T-helper 9 cell (primary cell): ENCODE results near the gene CFAP20DC.
"Not testable (repeated sequence)": the region's sequence is repeated elsewhere in the genome, so short reads cannot be mapped to it uniquely, and the experiment has no call there.

Experiments used
- DNase-seq: peaks from one replicate; pipeline ENCODE4 v3.0.0-alpha.2; 2020

The CFAP20DC gene

DNA sequence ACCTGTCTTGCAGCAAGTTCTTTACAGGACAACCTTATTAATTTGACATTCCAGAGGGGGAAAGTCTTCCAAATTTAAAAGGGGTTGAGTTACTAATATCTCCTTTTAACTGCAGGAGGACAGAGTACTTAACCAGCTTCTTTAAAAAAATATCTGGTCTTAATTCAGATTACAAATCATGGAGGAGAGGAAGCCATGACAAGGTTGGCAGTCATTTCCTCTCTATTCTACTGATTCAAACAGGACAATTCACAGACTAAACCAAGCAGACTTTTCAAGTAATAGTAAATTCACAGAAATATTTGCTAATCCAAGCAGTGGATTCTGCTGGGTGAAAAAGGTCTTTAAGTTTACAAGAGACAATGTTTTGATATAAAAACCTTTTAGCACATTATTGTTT is 185.3 kb downstream of the CFAP20DC start:
- no peak for DNase-seq

DNA sequence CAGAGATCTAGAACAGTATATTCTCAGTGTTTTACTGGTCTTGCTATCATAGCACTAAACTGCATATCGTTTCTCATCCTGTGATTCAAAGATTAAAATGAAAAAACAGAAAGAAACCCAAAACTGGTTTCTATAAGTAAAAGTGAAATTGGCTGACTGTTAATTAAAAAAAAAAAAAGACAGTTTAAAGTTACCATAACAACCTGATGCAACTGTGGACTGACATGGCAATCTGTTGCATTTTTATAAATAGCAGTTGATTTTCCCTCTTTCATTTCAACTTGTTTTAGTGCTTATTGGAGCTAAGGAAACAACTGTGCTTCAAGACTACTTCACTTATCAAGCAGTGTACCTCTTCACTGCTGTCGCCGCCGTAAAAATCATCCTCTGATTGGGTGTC is 186.6 kb downstream of the CFAP20DC start:
- no peak for DNase-seq

DNA sequence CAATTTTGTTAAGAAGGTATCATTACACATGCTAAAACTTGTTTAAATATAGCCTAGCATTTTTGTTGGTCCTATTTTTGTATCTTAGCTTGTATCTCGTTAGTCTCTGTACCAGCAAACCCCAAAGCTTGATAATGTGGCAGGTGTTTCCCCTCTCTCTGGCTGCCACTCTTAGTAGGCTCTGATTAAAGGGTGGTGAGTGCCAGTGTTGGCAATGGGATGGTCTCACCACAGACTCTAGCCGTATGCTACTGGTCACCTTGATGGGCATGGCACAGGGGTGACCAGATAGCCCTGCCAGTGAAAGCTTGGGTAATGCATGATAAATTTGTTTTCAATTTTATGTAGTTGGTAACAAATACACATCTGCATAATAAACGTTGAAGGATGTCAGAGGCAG is 188.3 kb downstream of the CFAP20DC start:
- no peak for DNase-seq

DNA sequence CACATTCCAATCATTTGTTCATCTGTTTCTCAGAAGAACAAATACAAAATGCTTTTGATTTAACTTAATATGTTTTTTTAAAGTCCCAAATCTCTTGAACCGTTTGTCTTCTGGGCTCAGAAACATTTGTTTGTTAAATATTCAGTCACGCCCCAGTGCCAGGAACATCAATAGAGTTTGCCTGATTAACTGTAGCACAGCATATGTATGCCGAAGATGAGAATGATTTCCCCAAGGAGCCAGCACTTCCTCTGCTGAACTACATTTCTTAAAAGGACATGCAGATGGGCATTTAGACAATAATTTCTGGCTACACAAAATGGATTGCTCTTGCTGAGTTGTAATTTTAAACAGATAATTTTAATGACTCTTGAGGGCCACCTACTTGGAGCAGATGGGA is 191.7 kb downstream of the CFAP20DC start:
- no peak for DNase-seq

DNA sequence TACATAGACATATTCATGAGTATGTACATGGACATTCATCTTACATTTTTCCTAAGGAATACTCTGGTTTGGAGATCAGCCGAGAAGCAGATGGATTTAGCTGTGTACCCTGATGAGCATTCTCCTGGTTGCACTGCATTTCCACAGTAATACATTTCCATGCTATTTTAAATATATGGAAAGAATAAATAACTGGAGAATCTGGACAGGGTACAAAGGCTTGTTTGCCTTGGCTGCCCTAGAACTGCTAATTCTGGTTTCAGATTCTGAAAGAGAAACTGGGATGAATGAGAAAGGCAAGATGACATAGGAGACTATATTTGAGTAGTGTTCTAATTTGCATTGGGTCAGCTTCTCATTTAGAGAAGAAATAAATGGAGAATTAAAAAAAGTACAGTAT is 192.4 kb downstream of the CFAP20DC start:
- DNase-seq = no peak

DNA sequence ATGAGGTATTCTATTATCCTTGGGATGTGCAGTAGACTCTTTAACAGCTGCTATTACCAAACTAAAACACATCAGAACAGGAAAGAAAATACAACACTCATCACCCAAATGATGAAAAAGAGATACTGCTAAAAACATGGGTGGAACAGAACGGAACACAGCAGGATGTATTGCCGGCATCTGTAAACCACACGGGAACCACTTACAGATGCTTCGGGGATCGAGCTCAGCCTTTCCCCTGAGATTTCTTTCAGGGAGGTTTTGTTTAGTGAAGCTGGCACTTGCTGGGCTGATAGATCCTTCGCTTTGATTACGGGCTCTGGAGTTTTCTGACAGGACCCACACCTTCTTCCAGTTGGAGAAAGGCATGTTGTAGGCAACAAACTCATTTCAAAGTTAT is 201.0 kb downstream of the CFAP20DC start:
- DNase-seq = no peak

DNA sequence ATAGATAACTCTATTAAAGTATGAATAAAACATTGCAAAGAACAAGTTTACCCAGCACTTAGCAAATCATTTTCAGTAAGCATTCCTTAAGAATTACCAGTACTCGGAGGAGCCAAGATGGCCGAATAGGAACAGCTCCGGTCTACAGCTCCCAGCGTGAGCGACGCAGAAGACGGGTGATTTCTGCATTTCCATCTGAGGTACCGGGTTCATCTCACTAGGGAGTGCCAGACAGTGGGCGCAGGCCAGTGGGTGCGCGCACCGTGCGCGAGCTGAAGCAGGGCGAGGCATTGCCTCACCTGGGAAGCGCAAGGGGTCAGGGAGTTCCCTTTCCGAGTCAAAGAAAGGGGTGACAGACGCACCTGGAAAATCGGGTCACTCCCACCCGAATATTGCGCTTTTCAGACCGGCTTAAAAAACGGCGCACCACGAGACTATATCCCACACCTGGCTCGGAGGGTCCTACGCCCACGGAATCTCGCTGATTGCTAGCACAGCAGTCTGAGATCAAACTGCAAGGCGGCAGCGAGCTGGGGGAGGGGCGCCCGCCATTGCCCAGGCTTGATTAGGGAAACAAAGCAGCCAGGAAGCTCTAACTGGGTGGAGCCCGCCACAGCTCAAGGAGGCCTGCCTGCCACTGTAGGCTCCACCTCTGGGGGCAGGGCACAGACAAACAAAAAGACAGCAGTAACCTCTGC is 207.6 kb downstream of the CFAP20DC start:
- DNase-seq = not testable (repeated sequence)

DNA sequence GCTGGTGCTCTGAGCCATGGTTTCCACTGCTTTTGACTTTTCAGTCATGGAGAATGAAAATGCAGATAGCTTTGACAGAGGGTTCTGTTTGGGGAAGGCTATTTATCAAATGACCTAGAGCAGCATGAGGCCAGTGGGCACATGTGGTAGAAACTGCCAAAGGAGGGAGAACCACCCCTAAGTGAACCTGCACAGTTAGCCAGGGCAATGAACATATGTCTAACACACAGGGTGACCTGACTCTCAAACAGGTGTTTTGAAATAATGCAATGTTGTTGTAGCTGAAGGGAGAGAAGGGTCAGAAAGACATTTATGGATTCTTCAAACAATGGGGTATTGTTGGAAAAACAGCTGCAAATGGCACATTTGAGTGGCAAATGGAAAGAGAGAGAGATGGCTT is 208.9 kb downstream of the CFAP20DC start:
- DNase-seq = no peak

DNA sequence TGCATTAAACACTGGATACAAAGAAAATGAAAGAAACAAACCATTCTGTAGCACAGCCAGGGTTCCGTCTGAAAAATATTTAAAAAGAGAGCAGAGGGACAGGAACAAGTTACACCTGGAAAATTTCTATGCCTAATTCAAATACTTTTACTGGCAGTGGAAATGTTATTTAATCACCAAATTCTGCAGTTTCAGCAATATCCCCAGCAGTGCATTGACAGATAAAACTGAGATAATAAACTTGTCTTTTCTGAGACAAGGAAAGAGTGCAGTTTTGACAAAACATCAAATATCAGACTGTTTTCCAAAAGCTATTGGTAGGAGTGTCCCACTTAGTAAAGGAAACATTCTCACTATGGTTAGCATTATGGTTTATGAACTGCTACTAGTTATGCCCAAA is 209.9 kb downstream of the CFAP20DC start:
- no peak for DNase-seq

DNA sequence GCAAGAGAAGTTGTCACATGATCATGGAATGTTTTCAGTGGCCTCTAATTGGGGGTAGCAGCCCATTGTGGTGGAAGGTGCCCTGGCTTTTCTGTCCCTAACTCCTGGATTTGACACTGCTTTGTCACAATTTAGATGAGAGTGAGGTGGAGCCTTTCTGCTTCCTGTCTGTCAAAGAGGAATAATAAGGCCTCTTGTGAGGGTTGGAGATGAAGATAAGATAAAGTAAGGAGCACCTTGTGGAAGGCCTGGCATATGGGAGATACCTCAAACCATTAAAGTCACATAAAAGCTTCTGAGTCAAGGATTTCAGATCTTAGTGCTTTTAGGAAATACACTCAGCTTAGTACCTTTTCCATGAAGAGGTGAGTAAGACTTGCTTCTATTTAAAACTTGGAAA is 210.6 kb downstream of the CFAP20DC start:
- DNase-seq = no peak

DNA sequence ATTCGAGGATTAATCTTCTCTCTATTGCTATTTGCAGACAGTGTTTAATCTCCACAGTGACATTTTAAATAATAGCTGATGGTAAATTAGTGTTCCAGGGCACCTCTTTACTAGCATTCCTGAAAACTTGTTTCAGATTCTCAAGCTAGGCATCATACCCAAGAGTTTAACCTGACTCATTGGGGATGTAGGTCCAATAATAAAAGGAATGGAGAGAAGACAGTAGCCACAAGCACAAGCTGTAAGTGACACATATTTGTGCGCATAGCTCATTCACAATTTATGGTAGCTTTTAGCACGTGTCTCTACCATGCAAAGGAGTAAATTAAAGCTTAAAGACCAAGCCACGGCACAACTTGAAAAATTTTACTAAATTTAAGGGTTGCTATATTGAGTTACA is 212.0 kb downstream of the CFAP20DC start:
- no peak for DNase-seq

DNA sequence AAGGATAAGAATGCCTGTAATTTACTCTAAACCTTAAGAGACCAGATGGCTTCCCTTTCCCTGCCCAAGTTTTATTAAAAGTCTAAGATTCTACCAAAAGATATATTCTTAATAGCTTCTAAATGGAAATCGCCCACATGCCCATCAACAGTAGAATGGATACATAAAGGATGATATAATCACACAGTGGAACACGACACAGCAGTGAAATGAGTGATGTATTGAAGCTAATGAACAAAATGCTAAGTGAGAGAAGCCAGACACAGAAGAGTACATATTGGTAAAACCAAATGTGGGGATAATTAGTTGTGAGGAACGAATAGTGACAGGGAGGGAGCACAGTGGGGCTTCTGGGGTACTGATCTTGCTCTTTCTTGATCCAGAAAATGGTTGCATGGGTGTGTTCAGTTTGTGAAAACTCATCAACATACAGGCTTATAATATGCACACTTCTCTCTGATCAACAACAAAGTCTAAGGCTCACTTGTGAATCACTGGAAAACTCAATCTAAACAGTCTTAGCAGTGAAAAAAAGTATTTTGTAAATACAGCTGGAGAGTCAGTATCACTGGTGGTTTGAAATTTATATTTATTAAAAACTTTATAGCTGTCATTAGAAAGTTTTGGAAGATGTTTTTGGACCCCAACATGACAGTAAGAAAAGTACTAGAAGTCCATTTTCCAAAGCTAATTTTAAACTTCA is 212.5 kb downstream of the CFAP20DC start:
- DNase-seq = no peak

DNA sequence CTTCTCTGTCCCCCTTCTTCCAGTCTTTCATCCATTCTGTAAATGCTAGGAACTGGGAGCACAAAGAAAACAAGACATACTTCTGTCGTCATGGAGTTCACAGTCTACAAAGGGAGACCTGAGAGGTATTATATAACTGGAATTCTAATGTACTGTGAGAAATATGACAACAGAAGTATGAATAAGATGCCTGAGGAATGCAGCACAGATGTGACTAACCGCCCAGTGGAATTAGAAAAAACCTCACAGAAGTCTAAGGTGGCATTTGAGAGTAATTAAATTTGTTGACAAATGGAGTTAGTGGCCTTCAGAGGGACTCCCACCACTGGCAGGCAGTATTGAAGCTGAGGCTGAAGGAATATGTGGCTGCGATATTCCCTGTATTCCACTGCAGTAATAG is 214.7 kb downstream of the CFAP20DC start:
- DNase-seq = no peak

DNA sequence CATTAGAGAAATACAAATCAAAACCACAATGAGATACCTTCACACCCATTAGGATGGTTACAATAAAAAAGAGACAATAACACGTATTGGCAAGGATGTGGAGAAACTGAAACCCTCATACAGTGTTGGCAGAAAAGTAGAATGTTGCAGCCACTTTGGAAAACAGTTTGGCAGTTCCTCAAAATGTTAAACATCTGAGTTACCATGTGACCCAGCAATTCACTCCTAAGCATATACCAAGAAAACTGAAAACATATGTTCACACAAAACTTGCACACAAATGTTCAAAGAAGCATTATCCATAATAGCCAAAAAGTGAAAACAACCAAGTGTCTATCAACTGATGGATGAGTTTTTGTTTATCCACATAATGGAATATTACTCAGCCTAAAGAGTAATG is 216.3 kb downstream of the CFAP20DC start:
- no peak for DNase-seq

DNA sequence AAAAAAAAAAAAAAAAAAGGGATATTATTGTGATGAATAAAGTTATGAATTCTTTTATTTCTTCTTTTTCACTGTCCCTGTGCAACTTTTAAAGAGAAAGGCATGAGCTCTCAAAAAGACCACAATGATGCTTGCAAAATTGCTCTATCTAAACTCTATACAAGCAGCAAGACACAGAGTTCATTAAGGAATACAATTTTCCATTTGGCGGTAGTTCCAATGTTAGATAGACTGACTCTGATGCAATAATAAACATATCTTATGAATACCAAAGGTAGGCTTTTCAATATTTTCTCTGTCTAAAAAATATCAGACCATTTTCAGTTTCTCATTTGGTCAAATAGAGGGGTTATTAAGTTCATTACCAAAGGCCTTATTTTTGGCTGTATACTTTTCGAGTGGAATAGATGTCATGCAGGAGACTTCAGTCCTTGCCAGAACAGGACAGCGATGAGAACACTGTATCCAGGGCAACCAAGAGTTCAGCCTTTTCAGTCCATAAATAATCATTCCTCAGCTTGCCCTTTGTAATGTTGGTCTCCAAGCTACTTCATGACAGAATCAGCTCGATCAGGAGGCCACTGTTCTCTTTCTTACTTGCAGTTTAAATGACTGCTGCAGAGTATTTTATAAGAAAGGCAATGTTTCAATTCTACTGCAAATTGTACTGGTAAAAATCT is 220.4 kb downstream of the CFAP20DC start:
- no peak for DNase-seq

DNA sequence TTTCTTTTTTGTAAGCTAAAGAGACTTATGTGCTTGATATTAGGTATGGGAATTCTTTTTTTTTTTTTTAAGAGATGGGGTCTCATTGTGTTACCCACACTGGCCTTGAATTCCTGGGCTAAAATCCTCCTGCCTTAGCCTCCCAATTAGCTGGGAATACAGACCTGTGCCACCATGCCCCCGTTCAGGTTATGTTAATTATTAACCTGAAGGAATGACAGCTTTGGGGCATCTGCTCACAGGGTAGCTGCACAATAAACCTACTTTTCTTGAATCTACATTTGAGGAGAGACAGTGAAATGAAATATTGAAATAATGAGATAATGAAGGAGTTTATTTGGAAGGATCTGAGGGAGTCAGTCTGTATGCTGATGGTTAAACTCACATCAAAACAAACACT is 225.0 kb downstream of the CFAP20DC start:
- DNase-seq = no peak

DNA sequence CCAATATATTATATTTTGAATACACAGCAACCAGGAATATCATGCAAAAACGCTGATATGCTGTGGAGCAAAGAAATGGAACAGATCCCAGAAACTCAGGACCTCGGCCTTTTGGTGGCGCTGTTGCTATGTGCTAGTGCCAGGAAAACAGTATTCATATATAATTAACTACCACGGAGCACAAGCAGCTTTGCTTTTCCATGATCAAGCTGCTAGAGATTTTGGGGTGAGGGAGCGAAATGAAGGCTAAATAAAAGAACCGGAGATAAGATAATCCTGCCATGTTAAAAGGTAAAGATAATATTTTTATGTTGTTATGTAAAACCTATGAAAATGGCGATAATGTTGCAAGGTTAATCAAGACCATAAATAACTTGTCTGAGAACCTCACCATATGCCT is 225.5 kb downstream of the CFAP20DC start:
- DNase-seq = no peak

DNA sequence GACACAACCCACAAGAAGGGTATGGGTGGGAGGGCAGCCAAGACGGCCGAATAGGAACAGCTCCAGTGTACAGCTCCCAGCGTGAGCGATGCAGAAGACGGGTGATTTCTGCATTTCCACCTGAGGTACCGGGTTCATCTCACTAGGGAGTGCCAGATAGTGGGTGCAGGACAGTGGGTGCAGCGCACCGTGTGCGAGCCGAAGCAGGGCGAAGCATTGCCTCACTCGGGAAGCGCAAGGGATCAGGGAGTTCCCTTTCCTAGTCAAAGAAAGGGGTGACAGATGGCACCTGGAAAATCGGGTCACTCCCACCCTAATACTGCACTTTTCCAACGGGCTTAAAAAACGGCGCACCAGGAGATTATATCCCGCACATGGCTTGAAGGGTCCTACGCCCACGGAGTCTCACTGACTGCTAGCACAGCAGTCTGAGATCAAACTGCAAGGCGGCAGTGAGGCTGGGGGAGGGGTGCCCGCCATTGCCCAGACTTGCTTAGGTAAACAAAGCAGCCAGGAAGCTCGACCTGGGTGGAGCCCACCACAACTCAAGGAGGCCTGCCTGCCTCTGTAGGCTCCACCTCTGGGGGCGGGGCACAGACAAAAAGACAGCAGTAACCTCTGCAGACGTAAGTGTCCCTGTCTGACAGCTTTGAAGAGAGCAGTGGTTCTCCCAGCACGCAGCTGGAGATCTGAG is 243.1 kb downstream of the CFAP20DC start:
- not testable (repeated sequence) for DNase-seq

DNA sequence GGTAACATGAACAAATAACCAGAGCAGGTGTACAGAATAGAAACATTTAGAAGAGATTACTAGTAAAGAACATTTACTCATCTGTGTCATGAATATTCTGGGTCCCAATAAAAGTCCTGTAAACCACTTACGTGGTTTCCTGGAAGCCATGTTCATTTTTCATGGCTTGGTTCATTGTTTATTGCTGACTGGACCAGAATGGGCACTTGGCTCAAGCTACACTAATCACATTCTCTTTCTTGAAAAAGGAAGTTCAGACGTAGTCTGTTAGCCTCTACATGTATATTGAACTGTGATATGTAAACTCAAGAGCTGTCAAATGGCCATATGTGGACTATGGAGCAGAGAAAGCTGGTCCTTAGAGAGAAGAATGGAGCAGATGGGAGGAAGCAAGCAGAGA is 244.9 kb downstream of the CFAP20DC start:
- no peak for DNase-seq

DNA sequence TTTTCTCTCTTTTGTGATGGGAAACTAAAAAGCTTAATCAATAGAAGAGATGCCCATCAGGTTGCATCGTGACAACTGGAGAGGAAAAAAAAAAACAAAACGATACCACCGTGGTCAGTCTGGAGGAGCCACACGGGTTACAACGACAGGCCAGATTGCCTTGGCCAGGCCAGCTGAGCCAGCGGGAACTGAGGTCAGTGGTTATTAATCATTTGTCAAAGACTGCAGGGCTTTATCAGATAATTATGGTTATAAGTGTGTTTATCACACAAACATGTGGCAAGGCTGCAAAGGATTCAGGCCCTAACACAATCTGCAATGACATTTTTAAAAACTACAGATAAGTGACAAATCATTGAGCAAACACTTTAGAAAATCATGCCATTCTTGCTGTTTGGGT is 248.3 kb downstream of the CFAP20DC start:
- DNase-seq = no peak

DNA sequence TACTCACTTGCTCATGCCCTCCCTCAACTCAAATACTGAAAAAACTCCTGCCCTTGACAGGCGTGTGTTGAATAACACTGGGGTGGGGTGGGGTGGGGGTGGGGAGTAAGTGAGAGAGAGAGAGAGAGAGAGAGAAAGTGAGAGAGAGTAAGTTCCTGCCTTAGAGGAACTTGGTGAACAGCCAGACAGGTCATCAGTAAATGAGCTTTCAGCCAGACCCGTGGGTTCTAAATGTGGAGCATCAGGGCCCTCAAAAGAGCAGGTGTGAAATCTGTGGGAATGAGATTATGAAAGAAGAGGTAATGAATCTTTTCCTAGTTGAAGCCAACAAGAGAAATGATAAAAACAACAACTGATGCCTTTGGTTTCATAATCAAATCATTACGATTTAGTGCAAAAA is 248.9 kb downstream of the CFAP20DC start:
- DNase-seq = no peak

DNA sequence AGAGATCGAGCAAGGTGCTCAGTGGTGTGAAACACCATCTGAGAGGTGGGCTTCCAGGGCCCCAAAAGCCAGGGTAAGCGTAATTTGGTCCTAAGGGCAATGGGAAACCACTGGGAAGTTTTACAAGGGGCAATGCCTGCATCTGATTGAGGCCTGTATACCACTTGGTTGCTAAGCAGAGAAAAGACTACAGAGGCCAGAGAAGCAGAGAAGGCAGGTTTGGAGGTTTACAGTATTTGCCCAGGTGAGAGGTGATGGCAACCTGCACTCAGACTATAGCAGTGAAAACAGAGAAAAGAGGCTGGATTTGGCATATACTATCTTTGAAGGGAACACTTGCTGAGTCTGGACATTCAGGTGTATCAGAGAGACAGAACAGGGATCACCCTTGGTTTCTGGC is 249.8 kb downstream of the CFAP20DC start:
- DNase-seq = no peak

DNA sequence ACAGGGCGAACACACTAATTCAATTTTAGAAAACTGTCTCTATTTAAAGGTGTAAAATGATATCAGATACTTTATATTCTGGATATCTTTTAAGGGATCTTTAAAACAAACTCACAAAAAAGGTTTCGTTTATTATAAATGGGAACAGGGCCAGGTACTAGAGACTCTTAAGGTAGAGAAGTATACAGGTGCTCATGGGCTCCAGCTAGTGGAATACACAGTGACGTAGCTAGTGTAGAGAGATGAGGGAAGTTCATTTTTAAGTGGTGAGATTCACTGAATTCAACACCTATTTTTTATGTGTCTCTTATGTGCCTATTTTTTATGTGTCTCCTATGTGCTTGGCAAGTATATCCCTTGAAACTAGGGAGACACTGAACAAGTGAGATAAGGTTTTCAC is 250.6 kb downstream of the CFAP20DC start:
- DNase-seq = no peak

DNA sequence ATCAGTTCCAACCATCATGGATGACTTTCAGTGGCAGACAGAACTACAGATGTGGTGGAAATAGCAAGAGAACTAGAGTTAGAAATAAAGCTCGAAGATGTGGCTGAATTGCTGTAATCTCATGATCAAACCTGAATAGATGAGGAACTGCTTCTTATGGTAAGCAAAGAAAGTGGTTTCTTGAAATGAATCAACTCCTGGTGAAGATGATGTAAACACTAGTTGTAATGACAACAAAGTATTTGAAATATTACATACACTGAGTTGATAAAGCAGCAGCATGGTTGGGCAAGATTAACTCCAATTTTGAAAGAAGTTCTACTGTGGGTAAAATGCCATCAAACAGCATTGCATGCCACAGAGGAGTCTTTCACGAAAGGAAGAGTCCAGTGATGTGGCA is 251.5 kb downstream of the CFAP20DC start:
- no peak for DNase-seq
